Measurements from ENCODE around the gene DIAPH2.
"Not testable (repeated sequence)": the region's sequence is repeated elsewhere in the genome, so short reads cannot be mapped to it uniquely, and the experiment has no call there.

DIAPH2 gene

DNA sequence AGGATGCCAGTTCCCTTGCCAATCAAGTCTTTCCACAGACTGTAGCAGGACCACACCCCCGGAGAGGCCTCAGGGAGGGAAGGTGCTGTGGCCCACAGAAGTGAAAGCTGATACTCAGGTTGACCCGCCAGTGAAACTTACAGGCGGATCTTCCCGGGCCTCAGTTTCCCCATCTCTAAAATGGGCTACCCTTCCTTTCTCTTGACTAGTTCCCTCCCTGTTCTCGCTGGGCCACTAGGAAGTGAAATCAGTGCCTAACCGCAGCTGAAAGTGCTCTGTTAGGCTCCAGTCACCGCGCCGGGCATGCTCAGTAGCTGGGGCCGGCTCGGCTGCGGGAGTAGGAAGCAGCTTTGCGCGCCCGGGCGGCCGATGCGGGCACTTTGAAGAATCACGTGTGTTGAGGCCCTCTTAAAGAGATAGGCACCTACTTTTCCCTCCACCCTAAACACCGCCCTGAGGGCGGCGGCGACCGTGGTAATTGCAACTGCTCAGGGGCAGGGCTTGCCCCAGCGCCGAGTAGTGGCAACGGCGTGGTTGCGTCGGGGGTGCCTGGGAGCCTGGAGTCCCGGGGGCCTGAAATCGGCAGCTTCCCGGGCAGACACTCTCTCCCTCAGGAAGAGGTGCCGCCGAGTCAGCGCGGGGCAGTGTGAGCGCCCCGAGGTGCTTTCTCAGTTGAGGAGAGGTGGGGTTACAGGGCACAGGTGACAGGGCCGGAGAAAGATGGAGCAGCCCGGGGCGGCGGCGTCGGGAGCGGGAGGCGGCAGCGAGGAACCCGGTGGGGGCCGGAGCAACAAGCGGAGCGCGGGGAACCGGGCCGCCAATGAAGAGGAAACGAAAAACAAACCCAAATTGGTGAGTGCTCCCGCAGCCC, at the start of gene DIAPH2:
DIAPH2 (plus strand) TSS at position 504 of the 871 bp plus-strand sequence.
- DNase-seq, result peak; percentile 2

DNA sequence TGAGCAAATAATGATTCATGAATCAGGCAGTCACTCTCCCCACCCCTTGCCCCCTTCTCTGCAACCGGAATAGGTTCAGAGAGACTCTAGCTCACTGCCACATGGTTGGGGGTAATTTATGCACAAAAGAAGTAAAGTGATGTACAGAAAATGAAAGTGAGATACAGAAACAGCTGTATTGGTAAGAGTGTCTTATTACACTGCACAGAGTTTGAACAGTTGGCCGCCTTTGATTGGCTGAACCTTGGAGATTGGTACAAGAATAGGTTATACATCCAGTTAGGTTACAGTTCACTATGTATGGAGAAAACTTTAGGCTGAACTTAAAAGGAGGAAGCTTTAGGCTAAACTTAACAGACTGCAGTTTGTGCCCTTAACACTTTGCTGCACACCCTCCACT, 34.6 kb upstream of the DIAPH2 start:
- no peak for DNase-seq

- no peak for DNase-seq
These were observed 28.6 kb upstream of the DIAPH2 start for GRCh38 chrX:96655947-96656623.

DNA sequence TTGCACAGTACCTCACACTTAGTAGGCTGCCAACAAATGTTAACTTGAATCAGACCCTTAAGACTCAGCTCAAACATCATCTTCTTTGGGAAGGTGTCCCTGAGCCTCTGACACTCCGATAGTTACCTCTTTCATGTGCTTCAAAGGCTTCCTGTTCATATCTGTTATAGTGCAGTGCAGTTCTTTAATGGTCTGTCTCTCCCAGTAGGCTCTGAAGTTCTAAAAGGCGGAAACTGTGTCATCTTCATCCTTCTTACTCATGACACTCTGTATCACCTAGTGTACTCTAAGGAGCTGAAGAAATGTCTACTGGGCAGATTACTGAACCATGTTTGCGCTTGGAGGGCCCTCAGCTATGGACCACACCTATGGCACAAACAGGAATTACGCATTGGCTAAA, 2.1 kb upstream of the DIAPH2 start:
- DNase-seq, result no peak

DNA sequence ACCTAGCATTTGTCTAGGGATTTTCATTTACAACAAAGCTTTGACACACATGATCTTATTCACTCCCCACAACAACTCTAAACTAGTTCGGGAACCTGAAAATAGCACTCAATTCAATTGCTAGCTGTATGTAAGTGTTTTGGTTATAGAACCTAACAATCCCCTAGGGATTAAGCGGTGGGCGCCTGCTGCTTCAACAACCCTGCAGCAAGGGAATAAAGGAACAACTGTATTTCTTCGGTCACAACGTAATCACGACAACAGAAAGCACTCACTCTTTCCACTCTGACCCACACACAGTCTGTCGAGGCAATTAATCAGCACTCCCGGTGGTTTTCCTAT, 674 bp upstream of the DIAPH2 start:
- DNase-seq, result no peak

DNA sequence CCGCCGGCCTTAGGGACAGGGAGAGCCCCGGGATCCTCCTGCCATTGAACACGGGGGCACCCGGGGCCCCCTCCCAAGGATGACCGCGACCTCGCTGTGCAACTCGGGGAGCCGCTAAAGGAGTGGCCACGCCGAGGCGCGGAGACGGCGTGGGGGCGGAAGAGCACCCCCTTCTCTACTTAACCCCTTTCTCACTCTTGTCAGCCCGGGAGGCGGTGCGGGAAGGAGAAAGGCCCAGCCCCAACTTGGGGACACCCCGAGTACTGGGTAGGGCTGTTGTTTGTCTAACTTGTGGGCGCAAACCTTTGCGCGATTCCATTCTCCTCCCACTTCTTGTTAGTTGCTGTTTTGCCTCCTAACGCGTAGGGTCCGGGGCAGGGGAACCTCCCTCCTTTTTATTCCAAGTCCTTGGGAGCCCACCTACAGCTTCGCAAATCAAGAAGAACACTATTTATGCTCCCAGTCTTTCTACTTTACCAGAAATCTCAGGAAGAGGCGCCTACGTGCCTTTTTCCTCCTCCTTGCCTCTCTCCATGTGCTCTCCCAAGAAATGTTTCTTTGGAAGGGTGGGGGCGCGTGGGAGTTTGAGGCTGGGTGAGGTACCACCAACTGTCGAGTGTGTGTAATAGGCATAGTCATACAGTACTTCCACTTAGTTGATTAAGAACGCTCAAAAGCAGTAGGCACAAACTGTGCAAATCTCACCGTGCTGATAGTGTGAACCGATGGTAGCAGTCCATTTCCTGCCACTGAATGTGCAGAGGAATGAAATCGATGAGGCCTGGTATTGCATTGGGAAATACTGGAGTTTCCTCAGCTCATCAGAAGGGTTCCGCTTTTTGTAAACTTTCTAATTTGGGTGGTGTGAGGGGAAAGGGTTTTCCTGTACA, 813 bp downstream of the DIAPH2 start:
- no peak for DNase-seq

DNA sequence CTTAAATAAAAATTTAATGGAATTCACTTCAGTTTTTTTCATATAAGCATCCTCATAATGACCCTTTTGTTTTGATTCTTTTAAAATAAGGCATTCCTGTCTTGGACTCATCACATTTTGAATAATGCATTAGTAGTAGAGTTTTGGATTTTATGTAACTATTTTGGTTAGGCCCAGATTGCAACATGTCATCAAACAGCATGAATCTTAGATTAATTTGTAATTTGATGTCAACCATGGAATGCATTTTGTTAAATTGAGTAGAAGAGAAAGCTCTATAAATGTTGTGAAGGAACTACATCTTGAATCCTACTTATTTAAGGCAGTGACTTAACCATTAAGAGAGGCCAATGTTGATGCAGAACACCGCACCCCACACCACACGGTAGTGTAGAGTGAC, 3.1 kb downstream of the DIAPH2 start:
- no peak for DNase-seq

DNA sequence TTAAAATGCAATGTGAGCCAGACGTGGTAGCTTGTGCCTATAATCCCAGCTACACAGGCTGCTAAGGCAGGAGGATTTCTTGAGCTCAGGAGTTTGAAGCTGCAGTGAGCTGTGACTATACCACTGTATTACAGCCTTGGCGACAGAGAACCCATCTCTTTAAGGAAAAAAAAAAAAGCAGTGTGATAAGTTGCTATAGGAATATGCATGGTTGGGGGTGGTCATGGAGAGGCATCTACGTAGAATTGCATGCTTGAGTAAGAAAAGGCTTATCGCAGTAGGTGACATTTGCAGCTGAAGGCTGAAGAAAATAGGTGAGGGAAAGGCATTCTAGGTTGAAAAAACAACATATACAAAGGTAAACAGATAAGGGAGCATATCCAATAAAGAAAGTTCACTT, 4.1 kb downstream of the DIAPH2 start:
- DNase-seq, result no peak

GRCh38 chrX:96689991-96690390, 5.3 kb downstream of the DIAPH2 start:
- no peak for DNase-seq

DNA sequence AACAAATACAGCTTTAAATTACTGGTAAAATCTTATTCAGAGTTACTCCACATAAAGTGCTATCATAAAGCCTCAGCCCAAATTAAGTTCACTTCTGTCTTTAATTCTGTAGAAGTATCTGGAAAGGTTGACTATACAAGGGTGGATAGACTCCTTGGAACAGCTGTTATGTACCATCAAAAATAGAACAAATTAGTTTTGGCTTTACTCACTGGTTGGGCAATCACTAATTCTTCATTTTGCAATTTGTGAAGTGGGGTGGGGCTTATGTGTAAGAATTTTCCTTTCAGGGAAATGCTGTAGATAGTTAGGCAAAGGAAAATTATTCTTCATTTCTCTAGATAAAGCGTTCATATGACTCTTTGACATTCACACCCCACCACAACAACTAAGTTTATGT, 7.8 kb downstream of the DIAPH2 start:
- DNase-seq, result no peak

DNA sequence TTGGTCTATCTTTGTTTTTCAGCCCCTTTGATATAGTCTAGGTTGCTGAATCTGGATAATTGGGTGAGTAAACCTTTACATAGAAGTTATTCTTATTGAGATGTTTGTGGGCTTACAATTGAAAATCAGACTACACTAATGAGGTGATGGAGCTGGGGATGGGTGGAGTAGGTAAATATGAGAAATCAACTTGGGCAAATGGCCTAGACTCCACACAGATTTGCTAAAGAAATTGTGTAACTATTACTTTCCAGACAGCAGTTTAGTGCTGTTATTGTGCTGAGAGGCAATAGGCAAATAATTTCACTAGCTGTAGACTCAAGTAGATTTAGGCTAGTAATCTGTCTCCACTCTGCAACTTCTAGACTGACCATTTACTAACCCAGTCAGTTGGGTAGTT, 8.2 kb downstream of the DIAPH2 start:
- no peak for DNase-seq

DNA sequence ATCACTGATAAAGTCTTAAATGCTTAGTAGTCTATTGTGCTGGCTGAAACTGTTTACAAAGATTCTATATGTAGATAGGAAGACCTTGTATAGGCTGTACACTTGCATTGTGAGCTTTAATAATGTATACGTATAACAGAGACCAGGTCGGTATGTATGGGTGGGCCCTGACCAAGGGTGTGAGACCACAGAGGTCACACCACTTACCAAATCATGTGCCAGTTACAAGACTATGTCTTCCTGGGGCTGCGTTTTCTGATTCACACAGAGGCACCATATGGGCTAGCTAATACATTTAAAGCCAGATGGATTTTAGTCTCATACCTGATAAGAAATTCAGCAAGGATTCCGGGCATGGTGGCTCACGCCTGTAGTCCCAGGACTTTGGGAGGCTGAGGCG, 8.8 kb downstream of the DIAPH2 start:
- DNase-seq, result no peak

GRCh38 chrX:96696462-96696861, 11.8 kb downstream of the DIAPH2 start:
- no peak for DNase-seq

DNA sequence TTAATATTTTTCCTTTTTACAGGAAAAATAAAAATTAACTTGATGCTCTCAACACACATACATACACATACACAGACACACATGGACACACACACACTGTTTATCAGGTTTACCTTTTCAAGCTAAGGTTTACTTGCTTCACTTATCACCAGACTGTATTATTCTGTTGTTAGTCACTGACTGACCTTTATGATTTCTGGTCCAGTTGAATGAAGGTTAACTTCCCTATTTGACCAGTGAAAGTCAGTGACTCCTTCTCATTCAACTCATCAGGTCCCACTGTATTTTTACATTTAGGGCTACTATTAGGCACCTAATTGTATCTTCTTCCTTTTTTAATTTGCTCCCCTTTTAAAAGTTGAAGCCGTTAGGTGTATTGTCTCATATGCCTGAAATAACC, 16.0 kb downstream of the DIAPH2 start:
- no peak for DNase-seq

DNA sequence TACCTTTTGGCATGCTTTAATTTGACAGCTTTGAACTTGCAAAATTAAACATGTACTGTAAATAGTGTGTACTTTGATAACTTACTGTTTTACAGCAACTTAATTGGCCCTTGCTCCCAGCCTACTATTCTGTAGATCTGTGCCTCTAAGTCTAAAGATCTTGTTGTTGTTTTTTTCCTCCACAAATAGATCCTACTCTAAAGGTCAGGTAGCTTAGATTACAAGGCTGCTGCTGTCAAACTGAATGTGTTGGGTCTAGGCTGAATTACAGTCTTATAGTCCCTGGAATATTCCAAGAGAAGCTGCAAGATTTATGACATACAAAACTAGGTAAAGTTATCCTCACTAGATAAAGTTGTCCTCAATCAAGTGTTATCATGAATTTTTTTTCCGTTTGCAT, 18.7 kb downstream of the DIAPH2 start:
- DNase-seq, result no peak

- DNase-seq, result no peak
These were observed 19.2 kb downstream of the DIAPH2 start for GRCh38 chrX:96703816-96704215.

DNA sequence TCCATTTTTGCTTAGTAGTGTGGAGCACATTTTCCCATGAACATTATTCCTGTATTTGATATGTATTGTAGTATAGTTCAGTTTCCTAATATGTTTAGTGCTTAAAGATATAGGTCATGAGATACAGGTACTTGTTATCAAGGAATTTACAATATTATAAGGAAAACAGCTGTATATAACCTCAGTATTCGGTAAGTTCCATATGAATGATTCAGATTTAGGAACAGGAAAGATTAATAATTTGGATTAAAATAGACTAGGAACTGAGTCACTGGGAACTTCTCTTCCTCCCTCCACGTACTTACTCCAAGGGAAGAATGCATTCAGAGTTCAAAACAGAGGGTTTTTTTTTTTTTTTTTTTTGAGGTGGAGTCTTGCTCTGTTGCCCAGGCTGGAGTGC, 20.0 kb downstream of the DIAPH2 start:
- DNase-seq, result no peak

- no peak for DNase-seq
These were observed 21.3 kb downstream of the DIAPH2 start for GRCh38 chrX:96705905-96706304.

DNA sequence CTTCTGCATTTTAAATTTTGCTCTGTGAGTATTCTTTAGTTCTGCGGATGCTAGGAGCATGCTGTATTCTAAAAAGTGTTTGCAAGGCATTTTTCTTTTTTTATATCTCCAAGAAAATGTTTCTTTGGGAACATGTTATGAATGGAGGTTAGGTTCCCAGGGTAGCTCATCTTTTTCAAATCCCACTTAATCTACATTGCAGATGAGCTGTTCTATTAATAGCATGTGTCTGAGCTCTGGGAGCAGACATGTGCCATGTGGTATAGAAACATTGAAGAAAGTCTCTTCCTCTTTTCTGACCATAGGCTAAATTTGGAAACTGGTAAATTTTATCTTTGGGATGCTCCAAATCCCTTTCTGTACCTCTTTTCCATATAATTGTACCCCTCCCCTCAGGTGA, 23.2 kb downstream of the DIAPH2 start:
- DNase-seq, result no peak

GRCh38 chrX:96710031-96710430, 25.4 kb downstream of the DIAPH2 start:
- no peak for DNase-seq

GRCh38 chrX:96713303-96713702, 28.7 kb downstream of the DIAPH2 start:
- DNase-seq, result no peak

GRCh38 chrX:96714393-96714792, 29.8 kb downstream of the DIAPH2 start:
- DNase-seq, result not testable (repeated sequence)

DNA sequence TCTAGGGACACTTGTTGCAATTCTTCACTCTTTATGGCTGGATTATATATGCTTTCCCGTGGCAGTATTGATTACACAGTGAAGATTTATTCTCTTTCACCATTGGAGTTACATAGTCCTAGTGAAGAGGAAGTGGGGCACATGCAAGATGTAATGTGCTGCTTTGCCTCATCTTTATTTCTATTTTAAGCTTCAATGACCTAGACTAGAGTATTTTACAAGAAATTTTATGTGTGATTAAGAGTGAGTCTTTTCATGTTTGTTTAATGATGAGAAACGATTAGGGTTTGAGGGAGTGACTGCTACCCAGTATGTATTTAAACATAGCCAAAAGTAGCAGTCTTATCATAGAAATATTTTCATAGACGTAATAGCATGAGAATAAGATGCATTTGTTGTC, 30.8 kb downstream of the DIAPH2 start:
- no peak for DNase-seq
